B cell (primary cell): ENCODE data around the gene EME1.

Experiments
- EZH2 ChIP-seq: IDR thresholded peaks from 2 replicates; pipeline ENCODE4 v1.6.1; 2012; ENCODE audit warnings: borderline replicate concordance, low read depth, mild to moderate bottlenecking, moderate library complexity, low read length; ENCODE audit not compliant: insufficient read depth, poor library complexity, severe bottlenecking
- TF ChIP-seq, protein P1 (sequence below): fragments of 200-600 bp; IDR thresholded peaks from one replicate; pipeline ENCODE4 v1.8.0; 2022; ENCODE audit warnings: antibody characterized with exemption, mild to moderate bottlenecking

DNA sequence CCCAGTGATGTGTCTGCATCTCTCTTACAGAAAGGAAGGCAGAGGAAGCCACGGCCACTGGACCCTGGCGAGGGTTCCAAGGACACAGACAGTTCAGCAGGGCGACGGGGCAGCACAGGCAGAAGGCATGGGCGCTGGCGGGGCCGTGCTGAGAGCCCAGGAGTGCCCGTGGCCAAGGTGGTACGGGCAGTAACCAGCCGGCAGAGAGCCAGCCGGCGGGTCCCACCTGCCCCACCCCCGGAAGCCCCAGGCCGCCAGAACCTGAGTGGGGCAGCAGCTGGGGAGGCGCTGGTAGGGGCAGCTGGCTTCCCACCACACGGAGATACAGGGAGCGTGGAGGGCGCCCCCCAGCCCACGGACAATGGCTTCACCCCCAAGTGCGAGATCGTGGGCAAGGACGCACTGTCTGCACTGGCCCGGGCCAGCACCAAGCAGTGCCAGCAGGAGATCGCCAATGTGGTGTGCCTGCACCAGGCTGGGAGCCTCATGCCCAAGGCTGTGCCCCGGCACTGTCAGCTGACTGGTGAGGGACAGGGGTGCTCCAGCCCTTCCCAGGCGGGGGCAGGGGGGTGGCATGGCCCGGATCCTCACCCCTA lies 19.3 kb upstream of the EME1 start:
- TF ChIP-seq, protein P1, sequence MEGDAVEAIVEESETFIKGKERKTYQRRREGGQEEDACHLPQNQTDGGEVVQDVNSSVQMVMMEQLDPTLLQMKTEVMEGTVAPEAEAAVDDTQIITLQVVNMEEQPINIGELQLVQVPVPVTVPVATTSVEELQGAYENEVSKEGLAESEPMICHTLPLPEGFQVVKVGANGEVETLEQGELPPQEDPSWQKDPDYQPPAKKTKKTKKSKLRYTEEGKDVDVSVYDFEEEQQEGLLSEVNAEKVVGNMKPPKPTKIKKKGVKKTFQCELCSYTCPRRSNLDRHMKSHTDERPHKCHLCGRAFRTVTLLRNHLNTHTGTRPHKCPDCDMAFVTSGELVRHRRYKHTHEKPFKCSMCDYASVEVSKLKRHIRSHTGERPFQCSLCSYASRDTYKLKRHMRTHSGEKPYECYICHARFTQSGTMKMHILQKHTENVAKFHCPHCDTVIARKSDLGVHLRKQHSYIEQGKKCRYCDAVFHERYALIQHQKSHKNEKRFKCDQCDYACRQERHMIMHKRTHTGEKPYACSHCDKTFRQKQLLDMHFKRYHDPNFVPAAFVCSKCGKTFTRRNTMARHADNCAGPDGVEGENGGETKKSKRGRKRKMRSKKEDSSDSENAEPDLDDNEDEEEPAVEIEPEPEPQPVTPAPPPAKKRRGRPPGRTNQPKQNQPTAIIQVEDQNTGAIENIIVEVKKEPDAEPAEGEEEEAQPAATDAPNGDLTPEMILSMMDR = no peak
- TF ChIP-seq EZH2 = no peak
